DOHH2 (cell line): ENCODE results near the gene LAMB3.

Experiments
- EZH2phosphoT487 ChIP-seq: fragments of 200-600 bp; sonication (generic); IDR thresholded peaks from 2 replicates; pipeline ENCODE4 v1.6.1; 2017; ENCODE audit warnings: borderline replicate concordance, mild to moderate bottlenecking, antibody characterized with exemption, low read length, moderate library complexity, mixed read lengths
- TF ChIP-seq, protein P1 (sequence below): fragments of 200-600 bp; sonication (generic); IDR thresholded peaks from one replicate; pipeline ENCODE4 v1.5.1; 2014; ENCODE audit warnings: antibody characterized with exemption, mild to moderate bottlenecking, low read depth, low read length; ENCODE audit not compliant: poor library complexity, severe bottlenecking

DNA sequence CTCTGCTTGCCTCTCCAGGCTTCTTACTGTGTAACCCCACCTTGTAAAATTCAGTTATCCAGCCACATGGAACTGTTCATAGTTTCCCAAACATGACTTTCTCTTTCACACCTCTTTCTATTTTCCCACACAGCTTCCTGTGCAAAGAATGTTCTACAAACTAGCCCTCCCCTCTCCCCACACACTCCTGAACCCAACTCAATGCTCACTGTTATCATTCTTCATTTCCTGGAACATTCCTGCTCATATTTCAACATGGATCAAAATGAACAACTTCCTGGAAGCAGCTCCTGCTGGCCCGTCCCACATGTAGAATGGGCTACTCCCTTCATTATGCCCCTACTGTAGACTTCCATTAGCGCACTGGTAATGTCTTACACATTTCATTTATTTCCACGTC lies 44.9 kb upstream of the LAMB3 start:
- TF ChIP-seq, protein P1, sequence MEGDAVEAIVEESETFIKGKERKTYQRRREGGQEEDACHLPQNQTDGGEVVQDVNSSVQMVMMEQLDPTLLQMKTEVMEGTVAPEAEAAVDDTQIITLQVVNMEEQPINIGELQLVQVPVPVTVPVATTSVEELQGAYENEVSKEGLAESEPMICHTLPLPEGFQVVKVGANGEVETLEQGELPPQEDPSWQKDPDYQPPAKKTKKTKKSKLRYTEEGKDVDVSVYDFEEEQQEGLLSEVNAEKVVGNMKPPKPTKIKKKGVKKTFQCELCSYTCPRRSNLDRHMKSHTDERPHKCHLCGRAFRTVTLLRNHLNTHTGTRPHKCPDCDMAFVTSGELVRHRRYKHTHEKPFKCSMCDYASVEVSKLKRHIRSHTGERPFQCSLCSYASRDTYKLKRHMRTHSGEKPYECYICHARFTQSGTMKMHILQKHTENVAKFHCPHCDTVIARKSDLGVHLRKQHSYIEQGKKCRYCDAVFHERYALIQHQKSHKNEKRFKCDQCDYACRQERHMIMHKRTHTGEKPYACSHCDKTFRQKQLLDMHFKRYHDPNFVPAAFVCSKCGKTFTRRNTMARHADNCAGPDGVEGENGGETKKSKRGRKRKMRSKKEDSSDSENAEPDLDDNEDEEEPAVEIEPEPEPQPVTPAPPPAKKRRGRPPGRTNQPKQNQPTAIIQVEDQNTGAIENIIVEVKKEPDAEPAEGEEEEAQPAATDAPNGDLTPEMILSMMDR: no peak
- no peak for TF ChIP-seq EZH2phosphoT487
